ENCODE results near the gene GPR171. TPM values are rescaled to one million over a fixed set of nuclear protein-coding genes. Genes with fewer than 3 reads are reported as not detected.

Gene GPR171
- total and polyA plus RNA-seq, 2 donors (not counting 1 experiment from before 2014, with no cell fraction given), result 0.75 to 1.1 TPM

GRCh38 chr3:151154566-151154965 is 48.5 kb downstream of the GPR171 start:
- intact Hi-C loops (cut with micrococcal nuclease), result no loop called here
- ChIA-PET POLR2A (no interaction called here), CTCF (interaction anchor here (1.0 to 2.3 kb wide), 3 partner anchors 14 to 684 kb away, joined by 4 to 9 read pairs (median 4); no protein-coding TSS in a partner anchor)
- no peaks in the 10 kb centered on the region for H3K36me3 ChIP-seq (replicated peaks in 1 of 2; ENCODE audit: control extremely low read depth in 1 of 2, control insufficient read depth in 1 of 2, extremely low read depth in 1 of 2, insufficient read depth in 2 of 2, low read length in 1 of 2)
- ATAC-seq (ENCODE audit: low read depth) (no peak), DNase-seq (no peak)
- H3K79me2 ChIP-seq (ENCODE audit: control insufficient read depth, insufficient read depth, low read length), result no peaks in the 10 kb centered on the region
- H3K27ac Mint-ChIP-seq, result no peak overlapping the region
- H2AFZ ChIP-seq (ENCODE audit: insufficient read depth, low read depth, low read length, poor library complexity, severe bottlenecking), result no peak overlapping the region
- H3K4me1 ChIP-seq (ENCODE audit: control insufficient read depth in 2 of 2, insufficient read depth in 2 of 2, low read length in 2 of 2), result no peaks in the 10 kb centered on the region
- H3K9ac ChIP-seq (ENCODE audit: low read length), result no peak overlapping the region
- WGBS (ENCODE audit: insufficient coverage), result 100% methylated on average over 2 of the region's 6 CpGs
- H3K27me3 Mint-ChIP-seq, result no peaks in the 10 kb centered on the region
- H4K20me1 ChIP-seq (ENCODE audit: control insufficient read depth, insufficient read depth, low read length, poor library complexity, severe bottlenecking), result no peaks in the 10 kb centered on the region
- H3K9me3 ChIP-seq (ENCODE audit: control extremely low read depth in 1 of 3, control insufficient read depth in 2 of 3, insufficient read depth in 1 of 3, low read length in 2 of 3), result no peaks in the 10 kb centered on the region
- no peak overlapping the region for H3K4me3 ChIP-seq (ENCODE audit: control extremely low read depth in 1 of 5, extremely low read depth in 1 of 5, insufficient read depth in 1 of 5, low read depth in 2 of 5, low read length in 4 of 5)
- TF ChIP-seq EZH2 (IDR thresholded peaks at IDR 0.05; ENCODE audit: borderline replicate concordance, insufficient read depth, low read depth, low read length, poor library complexity, severe bottlenecking) (no peak), CTCF (IDR thresholded peaks at IDR 0.05) (no peak)
- no peak overlapping the region for H3K4me3 Mint-ChIP-seq
- H3K27ac ChIP-seq (ENCODE audit: low read length in 2 of 2), result no peak overlapping the region
- no peaks in the 10 kb centered on the region for H3K9me3 Mint-ChIP-seq (ENCODE audit: insufficient read depth)
- H3K27me3 ChIP-seq (replicated peaks in 1 of 4; ENCODE audit: control extremely low read depth in 1 of 4, control insufficient read depth in 3 of 4, insufficient read depth in 4 of 4, low read length in 3 of 4), result no peaks in the 10 kb centered on the region
- no peaks in the 10 kb centered on the region for H3K4me1 Mint-ChIP-seq
- H3K4me2 ChIP-seq (replicated peaks; ENCODE audit: low read depth, low read length, poor library complexity, severe bottlenecking), result no peak overlapping the region

DNA sequence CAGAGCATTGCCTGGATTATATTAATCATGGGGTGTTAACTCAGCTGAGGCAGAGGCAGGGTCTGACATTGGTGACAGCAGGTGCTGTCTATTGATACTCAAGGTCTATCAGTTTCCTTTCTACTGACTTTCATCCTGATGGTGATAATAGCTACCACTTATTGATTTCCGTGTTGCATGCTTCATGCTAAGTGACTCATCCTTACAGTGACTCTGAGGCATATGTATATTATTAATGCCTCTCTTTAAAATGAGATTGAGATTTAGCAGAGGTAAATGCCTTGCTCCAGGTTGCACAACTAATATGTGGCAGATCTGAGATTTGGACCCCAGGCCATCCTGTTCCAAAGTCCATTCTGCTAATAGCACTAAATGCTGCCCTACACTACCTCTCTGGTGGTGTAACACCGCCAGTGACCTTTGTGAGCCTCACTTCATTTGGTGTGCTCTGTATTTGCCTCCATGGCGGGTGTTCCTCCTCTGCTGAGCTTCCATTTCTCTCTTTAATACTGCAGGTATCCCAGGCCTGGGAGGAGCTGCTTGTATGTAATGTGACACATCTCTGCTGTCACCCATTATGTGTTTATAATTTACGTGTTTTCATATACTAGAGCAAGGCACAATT is 50.4 kb downstream of the GPR171 start:
- H3K4me3 Mint-ChIP-seq, result no peak overlapping the region
- Histone ChIP-seq H4K20me1 (ENCODE audit: control insufficient read depth, insufficient read depth, low read length, poor library complexity, severe bottlenecking) (no peaks in the 10 kb centered on the region), H3K36me3 (replicated peaks in 1 of 2; ENCODE audit: control extremely low read depth in 1 of 2, control insufficient read depth in 1 of 2, extremely low read depth in 1 of 2, insufficient read depth in 2 of 2, low read length in 1 of 2) (no peaks in the 10 kb centered on the region), H3K4me2 (replicated peaks; ENCODE audit: low read depth, low read length, poor library complexity, severe bottlenecking) (no peak overlapping the region), H3K9me3 (ENCODE audit: control extremely low read depth in 1 of 3, control insufficient read depth in 2 of 3, insufficient read depth in 1 of 3, low read length in 2 of 3) (no peaks in the 10 kb centered on the region), H3K27ac (ENCODE audit: low read length in 2 of 2) (no peak overlapping the region), H3K27me3 (replicated peaks in 1 of 4; ENCODE audit: control extremely low read depth in 1 of 4, control insufficient read depth in 3 of 4, insufficient read depth in 4 of 4, low read length in 3 of 4) (no peaks in the 10 kb centered on the region), H3K4me3 (ENCODE audit: control extremely low read depth in 1 of 5, extremely low read depth in 1 of 5, insufficient read depth in 1 of 5, low read depth in 2 of 5, low read length in 4 of 5) (no peak overlapping the region), H3K9ac (ENCODE audit: low read length) (no peak overlapping the region), H2AFZ (ENCODE audit: insufficient read depth, low read depth, low read length, poor library complexity, severe bottlenecking) (no peak overlapping the region), H3K79me2 (ENCODE audit: control insufficient read depth, insufficient read depth, low read length) (no peaks in the 10 kb centered on the region), H3K4me1 (ENCODE audit: control insufficient read depth in 2 of 2, insufficient read depth in 2 of 2, low read length in 2 of 2) (no peaks in the 10 kb centered on the region)
- ATAC-seq (ENCODE audit: low read depth) (no peak), DNase-seq (no peak)
- H3K27ac Mint-ChIP-seq, result no peak overlapping the region
- POLR2A ChIA-PET, result interaction anchor here (0.7 kb wide), 1 partner anchor 409 kb away, joined by 6 read pairs; no protein-coding TSS in a partner anchor
- intact Hi-C loops (cut with micrococcal nuclease), result no loop called here
- no peak for TF ChIP-seq EZH2 (IDR thresholded peaks at IDR 0.05; ENCODE audit: borderline replicate concordance, insufficient read depth, low read depth, low read length, poor library complexity, severe bottlenecking)
- TF ChIP-seq CTCF (IDR thresholded peaks at IDR 0.05), result no peak
- CTCF ChIA-PET, result interaction anchor here (0.9 to 2.3 kb wide), 3 partner anchors 16 to 130 kb away, joined by 3 to 9 read pairs (median 7); partner anchors contain the start of gene P2RY14
- peaks cover under 1% of the 10 kb centered on the region for H3K4me1 Mint-ChIP-seq
- H3K9me3 Mint-ChIP-seq (ENCODE audit: insufficient read depth), result no peaks in the 10 kb centered on the region
- 100% methylated on average over 1 of the region's 4 CpGs for WGBS (ENCODE audit: insufficient coverage)
- no peaks in the 10 kb centered on the region for H3K27me3 Mint-ChIP-seq
